Cardiac atrium fibroblast (primary cell): ENCODE results near the gene TUBD1. TPM values are rescaled to one million over a fixed set of nuclear protein-coding genes. Genes with fewer than 3 reads are reported as not detected.

ENCODE experiments used
- total RNA-seq: library from RNA; depleted of rRNA; stranded (reverse); fragments of >200 nt; gene quantifications from 2 replicates; pipeline ENCODE4 v1.2.3, GENCODE V29; 2015

The TUBD1 gene, protein sequence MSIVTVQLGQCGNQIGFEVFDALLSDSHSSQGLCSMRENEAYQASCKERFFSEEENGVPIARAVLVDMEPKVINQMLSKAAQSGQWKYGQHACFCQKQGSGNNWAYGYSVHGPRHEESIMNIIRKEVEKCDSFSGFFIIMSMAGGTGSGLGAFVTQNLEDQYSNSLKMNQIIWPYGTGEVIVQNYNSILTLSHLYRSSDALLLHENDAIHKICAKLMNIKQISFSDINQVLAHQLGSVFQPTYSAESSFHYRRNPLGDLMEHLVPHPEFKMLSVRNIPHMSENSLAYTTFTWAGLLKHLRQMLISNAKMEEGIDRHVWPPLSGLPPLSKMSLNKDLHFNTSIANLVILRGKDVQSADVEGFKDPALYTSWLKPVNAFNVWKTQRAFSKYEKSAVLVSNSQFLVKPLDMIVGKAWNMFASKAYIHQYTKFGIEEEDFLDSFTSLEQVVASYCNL
- total RNA-seq = 7.9 and 8.7 TPM in 2 replicates

DNA sequence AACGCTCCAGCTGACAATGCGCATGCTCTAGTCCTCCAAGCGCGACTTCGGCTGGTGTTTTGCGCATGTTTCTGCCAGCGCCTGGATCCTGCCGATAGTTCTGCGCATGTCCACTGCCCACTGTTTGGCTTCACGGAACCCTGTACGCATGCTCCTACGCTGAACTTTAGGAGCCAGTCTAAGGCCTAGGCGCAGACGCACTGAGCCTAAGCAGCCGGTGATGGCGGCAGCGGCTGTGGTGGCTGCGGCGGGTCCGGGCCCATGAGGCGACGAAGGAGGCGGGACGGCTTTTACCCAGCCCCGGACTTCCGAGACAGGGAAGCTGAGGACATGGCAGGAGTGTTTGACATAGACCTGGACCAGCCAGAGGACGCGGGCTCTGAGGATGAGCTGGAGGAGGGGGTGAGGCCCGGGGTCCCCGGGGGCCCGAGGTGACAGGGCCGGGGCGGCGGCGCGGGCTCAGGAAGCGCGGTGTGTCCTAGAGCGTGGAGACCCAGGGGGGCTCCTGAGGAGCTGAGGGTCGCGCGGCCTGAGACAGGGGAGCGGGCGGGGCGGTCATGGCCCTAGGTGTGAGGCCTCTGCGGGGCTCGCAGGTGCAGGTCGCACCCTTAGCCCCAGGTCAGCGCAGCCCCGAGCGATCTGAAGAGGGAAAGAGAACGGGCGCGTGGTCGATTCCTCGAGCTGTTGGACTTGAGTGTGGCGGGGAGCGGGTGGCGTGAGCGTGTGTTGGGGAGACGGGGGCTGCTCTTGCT lies at the start of gene TUBD1, which contains the start of gene RPS6KB1:
Gene TUBD1 (minus strand): TSS at position 20 of the 752 bp plus-strand sequence. CDS start 1,941 bp downstream, outside the sequence.
Gene RPS6KB1 (plus strand): TSS at position 198 of the 752 bp plus-strand sequence. CDS start 64 bp downstream, at position 262.

Other genes starting within 250 kb of the TUBD1 start
- gene PTRH2, start 185.5 kb downstream of the TUBD1 start, total RNA-seq = 40.0 and 41.2 TPM in 2 replicates
- gene VMP1, start 185.3 kb downstream of the TUBD1 start, total RNA-seq = 135 and 169 TPM in 2 replicates
- gene RPS6KB1, start 178 bp upstream of the TUBD1 start, total RNA-seq = 14.3 and 24.7 TPM in 2 replicates
- gene RNFT1, start 71.8 kb upstream of the TUBD1 start, total RNA-seq = 6.9 and 7.8 TPM in 2 replicates
- gene HEATR6, start 186.0 kb upstream of the TUBD1 start, total RNA-seq = 13.0 and 18.1 TPM in 2 replicates